ENCODE data around the gene CELA3B.

CELA3B gene

GRCh38 chr1:22018583-22019559, 42.0 kb downstream of the CELA3B start:
- no peak overlapping the region for H3K4me3 ChIP-seq (ENCODE audit: control insufficient read depth, low read depth, low read length)
- TF ChIP-seq CTCF (conservative IDR thresholded peaks at IDR 0.05; ENCODE audit: control insufficient read depth, insufficient read depth, low read depth, low read length), result peak; percentile 48
- DNase-seq (ENCODE audit: low read depth), result peak; percentile 97

- DNase-seq (ENCODE audit: low read depth), result no peak
- no peak for TF ChIP-seq CTCF (conservative IDR thresholded peaks at IDR 0.05; ENCODE audit: control insufficient read depth, insufficient read depth, low read depth, low read length)
- H3K4me3 ChIP-seq (ENCODE audit: control insufficient read depth, low read depth, low read length), result no peak overlapping the region
Observed at GRCh38 chr1:22021061-22021460, 44.2 kb downstream of the CELA3B start.

- TF ChIP-seq CTCF (conservative IDR thresholded peaks at IDR 0.05; ENCODE audit: control insufficient read depth, insufficient read depth, low read depth, low read length), result no peak
- peak overlapping the region; percentile 99 for H3K4me3 ChIP-seq (ENCODE audit: control insufficient read depth, low read depth, low read length)
- peak; percentile 83 for DNase-seq (ENCODE audit: low read depth)
Observed at GRCh38 chr1:22024485-22025367, 47.9 kb downstream of the CELA3B start.

GRCh38 chr1:22025368-22026155, 48.7 kb downstream of the CELA3B start:
- H3K4me3 ChIP-seq (ENCODE audit: control insufficient read depth, low read depth, low read length), result peak overlapping the region; percentile 99
- DNase-seq (ENCODE audit: low read depth), result peak; percentile 88
- TF ChIP-seq CTCF (conservative IDR thresholded peaks at IDR 0.05; ENCODE audit: control insufficient read depth, insufficient read depth, low read depth, low read length), result no peak

GRCh38 chr1:22026924-22027289, 50.1 kb downstream of the CELA3B start:
- no peak for DNase-seq (ENCODE audit: low read depth)
- TF ChIP-seq CTCF (conservative IDR thresholded peaks at IDR 0.05; ENCODE audit: control insufficient read depth, insufficient read depth, low read depth, low read length), result no peak
- H3K4me3 ChIP-seq (ENCODE audit: control insufficient read depth, low read depth, low read length), result no peak overlapping the region

GRCh38 chr1:22030057-22030456, 53.2 kb downstream of the CELA3B start:
- no peak for DNase-seq (ENCODE audit: low read depth)
- no peak overlapping the region for H3K4me3 ChIP-seq (ENCODE audit: control insufficient read depth, low read depth, low read length)
- TF ChIP-seq CTCF (conservative IDR thresholded peaks at IDR 0.05; ENCODE audit: control insufficient read depth, insufficient read depth, low read depth, low read length), result no peak
